HT-29 (cell line): ENCODE data around the gene ANKS1B. TPM values are rescaled to one million over a fixed set of nuclear protein-coding genes. Genes with fewer than 3 reads are reported as not detected.
"Not testable (repeated sequence)": the region's sequence is repeated elsewhere in the genome, so short reads cannot be mapped to it uniquely, and the experiment has no call there.

Experiments used
- DNase-seq: peaks from one replicate; pipeline ENCODE4 v3.0.0-alpha.2; 2015; ENCODE audit warnings: low spot score
- total RNA-seq: library from RNA; depleted of rRNA; stranded (reverse); fragments of >200 nt; shearing (Covaris generic); gene quantifications from 2 replicates; pipeline ENCODE4 v1.2.3, GENCODE V29; 2014

ANKS1B gene
- total RNA-seq, 1 experiment from 2014 or later, result not detected

GRCh38 chr12:99020871-99021270 lies 963.9 kb downstream of the ANKS1B start:
- DNase-seq, result no peak

GRCh38 chr12:99019798-99020197 lies 964.9 kb downstream of the ANKS1B start:
- no peak for DNase-seq

- DNase-seq, result no peak
Measured at GRCh38 chr12:99017971-99018370, 966.8 kb downstream of the ANKS1B start.

- DNase-seq, result no peak
Measured at GRCh38 chr12:99009654-99010296, 975.0 kb downstream of the ANKS1B start.

GRCh38 chr12:99005601-99006000 lies 979.1 kb downstream of the ANKS1B start:
- no peak for DNase-seq

GRCh38 chr12:99004799-99005466 lies 979.8 kb downstream of the ANKS1B start:
- DNase-seq, result no peak

- DNase-seq, result no peak
Measured at GRCh38 chr12:99002731-99003130, 982.0 kb downstream of the ANKS1B start.

GRCh38 chr12:99002156-99002555 lies 982.6 kb downstream of the ANKS1B start:
- DNase-seq, result no peak

GRCh38 chr12:98999559-98999958 lies 985.2 kb downstream of the ANKS1B start:
- DNase-seq, result no peak

- peak; percentile 45 for DNase-seq
Measured at GRCh38 chr12:98998697-98999299, 985.9 kb downstream of the ANKS1B start.

- no peak for DNase-seq
Measured at GRCh38 chr12:98997899-98998298, 986.8 kb downstream of the ANKS1B start.

- no peak for DNase-seq
Measured at GRCh38 chr12:98990648-98991047, 994.1 kb downstream of the ANKS1B start.

- no peak for DNase-seq
Measured at GRCh38 chr12:98985156-98985555, 999.6 kb downstream of the ANKS1B start.

- DNase-seq, result no peak
Measured at GRCh38 chr12:98983647-98984046, 1001.1 kb downstream of the ANKS1B start.

GRCh38 chr12:98980508-98980907 lies 1004.2 kb downstream of the ANKS1B start:
- DNase-seq, result no peak

GRCh38 chr12:98977186-98977585 lies 1007.5 kb downstream of the ANKS1B start:
- no peak for DNase-seq

- no peak for DNase-seq
Measured at GRCh38 chr12:98974767-98975381, 1009.9 kb downstream of the ANKS1B start.

GRCh38 chr12:98973395-98973794 lies 1011.3 kb downstream of the ANKS1B start:
- DNase-seq, result no peak

GRCh38 chr12:98970950-98971349 lies 1013.8 kb downstream of the ANKS1B start:
- DNase-seq, result no peak

GRCh38 chr12:98970210-98970609 lies 1014.5 kb downstream of the ANKS1B start:
- no peak for DNase-seq

- DNase-seq, result no peak
Measured at GRCh38 chr12:98968896-98969295, 1015.8 kb downstream of the ANKS1B start.

GRCh38 chr12:98957135-98957534 lies 1027.6 kb downstream of the ANKS1B start:
- not testable (repeated sequence) for DNase-seq

GRCh38 chr12:98955284-98955683 lies 1029.5 kb downstream of the ANKS1B start:
- DNase-seq, result peak; percentile 66
